ENCODE data around the gene SEMA6A. TPM values are rescaled to one million over a fixed set of nuclear protein-coding genes. Genes with fewer than 3 reads are reported as not detected.

Gene SEMA6A
- total RNA-seq, 2 donors from 2014 or later: 7.4 to 11.4 TPM

DNA sequence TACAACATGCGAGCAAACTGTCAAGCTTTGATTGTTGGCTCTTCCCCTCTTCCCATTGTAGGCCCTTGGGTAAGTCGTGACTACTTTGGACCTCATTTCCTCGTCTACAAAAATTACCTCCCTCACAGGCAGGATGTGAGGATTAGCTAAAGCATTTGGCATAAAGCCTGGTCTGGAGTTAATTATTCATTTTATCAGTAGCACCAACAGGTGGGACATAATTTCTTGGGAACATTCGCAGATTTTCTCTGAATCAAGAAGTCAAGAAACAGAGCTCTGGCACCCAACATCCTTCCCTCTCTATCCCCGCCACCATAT is 39.9 kb upstream of the SEMA6A start:
- H3K4me3 ChIP-seq: no peak overlapping the region
- H3K9me3 ChIP-seq: no peaks in the 10 kb centered on the region
- no peak for ATAC-seq (ENCODE audit: insufficient number of reproducible peaks, low FRiP score, low read depth)

DNA sequence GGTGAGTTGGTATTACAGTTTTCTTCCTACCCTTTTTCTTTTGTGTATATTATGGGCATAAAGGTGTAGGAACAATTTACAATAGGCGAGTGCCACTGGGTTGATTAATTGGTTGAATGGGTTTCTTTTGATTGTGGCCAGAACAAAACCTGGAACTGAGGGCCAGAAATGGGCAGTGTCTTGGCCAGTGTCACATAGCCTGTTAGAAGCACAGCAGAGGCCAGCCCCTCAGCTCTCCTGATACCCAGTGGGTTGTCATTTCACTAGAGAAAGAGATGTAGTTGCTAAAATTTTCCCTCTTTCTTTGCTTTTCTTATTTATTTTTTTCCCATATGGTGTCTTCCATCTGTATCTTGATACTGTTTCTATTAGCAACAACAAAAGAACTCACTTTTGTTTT is 38.8 kb upstream of the SEMA6A start:
- no peaks in the 10 kb centered on the region for H3K27me3 ChIP-seq (replicated peaks; ENCODE audit: insufficient read depth)
- H3K4me3 ChIP-seq: no peak overlapping the region
- no peak for ATAC-seq (ENCODE audit: insufficient number of reproducible peaks, low FRiP score, low read depth)
- DNase-seq (ENCODE audit: low spot score): no peak
- TF ChIP-seq, protein P1, sequence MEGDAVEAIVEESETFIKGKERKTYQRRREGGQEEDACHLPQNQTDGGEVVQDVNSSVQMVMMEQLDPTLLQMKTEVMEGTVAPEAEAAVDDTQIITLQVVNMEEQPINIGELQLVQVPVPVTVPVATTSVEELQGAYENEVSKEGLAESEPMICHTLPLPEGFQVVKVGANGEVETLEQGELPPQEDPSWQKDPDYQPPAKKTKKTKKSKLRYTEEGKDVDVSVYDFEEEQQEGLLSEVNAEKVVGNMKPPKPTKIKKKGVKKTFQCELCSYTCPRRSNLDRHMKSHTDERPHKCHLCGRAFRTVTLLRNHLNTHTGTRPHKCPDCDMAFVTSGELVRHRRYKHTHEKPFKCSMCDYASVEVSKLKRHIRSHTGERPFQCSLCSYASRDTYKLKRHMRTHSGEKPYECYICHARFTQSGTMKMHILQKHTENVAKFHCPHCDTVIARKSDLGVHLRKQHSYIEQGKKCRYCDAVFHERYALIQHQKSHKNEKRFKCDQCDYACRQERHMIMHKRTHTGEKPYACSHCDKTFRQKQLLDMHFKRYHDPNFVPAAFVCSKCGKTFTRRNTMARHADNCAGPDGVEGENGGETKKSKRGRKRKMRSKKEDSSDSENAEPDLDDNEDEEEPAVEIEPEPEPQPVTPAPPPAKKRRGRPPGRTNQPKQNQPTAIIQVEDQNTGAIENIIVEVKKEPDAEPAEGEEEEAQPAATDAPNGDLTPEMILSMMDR (IDR thresholded peaks at IDR 0.05): no peak
- H3K27ac ChIP-seq: no peak overlapping the region
- no peaks in the 10 kb centered on the region for H3K9me3 ChIP-seq
- no peaks in the 10 kb centered on the region for H3K4me1 ChIP-seq (ENCODE audit: control insufficient read depth in 1 of 2, low read depth in 2 of 2)
- H3K36me3 ChIP-seq: no peaks in the 10 kb centered on the region

More for the DNA sequence above, 39.9 kb upstream of the SEMA6A start:
- DNase-seq (ENCODE audit: low spot score): no peak
- TF ChIP-seq, protein P1 (IDR thresholded peaks at IDR 0.05): no peak
- no peaks in the 10 kb centered on the region for H3K4me1 ChIP-seq (ENCODE audit: control insufficient read depth in 1 of 2, low read depth in 2 of 2)
- H3K27ac ChIP-seq: no peak overlapping the region
- no peaks in the 10 kb centered on the region for H3K27me3 ChIP-seq (replicated peaks; ENCODE audit: insufficient read depth)
- H3K36me3 ChIP-seq: no peaks in the 10 kb centered on the region

DNA sequence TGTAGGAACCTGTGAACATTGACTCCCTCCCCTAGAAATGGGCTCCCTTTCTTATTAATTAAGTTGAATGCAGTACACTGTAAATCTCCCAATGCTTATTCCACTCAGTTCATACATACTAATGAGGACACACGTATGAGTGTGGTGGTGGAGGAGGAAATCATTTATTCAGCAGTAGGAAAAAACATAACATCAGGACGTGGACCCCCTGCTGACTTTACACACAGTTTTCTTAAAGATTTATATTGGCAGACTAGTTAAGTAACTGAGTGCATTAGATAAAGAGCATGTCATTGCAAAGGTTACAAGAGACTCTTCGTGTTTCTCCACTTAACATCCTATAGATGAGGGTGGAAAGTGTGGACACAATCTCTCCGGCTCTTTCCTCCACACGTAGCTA is 37.8 kb upstream of the SEMA6A start:
- Histone ChIP-seq H3K4me1 (ENCODE audit: control insufficient read depth in 1 of 2, low read depth in 2 of 2) (no peaks in the 10 kb centered on the region), H3K27ac (no peak overlapping the region), H3K27me3 (replicated peaks; ENCODE audit: insufficient read depth) (no peaks in the 10 kb centered on the region), H3K9me3 (no peaks in the 10 kb centered on the region), H3K36me3 (no peaks in the 10 kb centered on the region), H3K4me3 (no peak overlapping the region)
- TF ChIP-seq, protein P1 (IDR thresholded peaks at IDR 0.05): no peak
- DNase-seq (ENCODE audit: low spot score): no peak
- ATAC-seq (ENCODE audit: insufficient number of reproducible peaks, low FRiP score, low read depth): no peak

DNA sequence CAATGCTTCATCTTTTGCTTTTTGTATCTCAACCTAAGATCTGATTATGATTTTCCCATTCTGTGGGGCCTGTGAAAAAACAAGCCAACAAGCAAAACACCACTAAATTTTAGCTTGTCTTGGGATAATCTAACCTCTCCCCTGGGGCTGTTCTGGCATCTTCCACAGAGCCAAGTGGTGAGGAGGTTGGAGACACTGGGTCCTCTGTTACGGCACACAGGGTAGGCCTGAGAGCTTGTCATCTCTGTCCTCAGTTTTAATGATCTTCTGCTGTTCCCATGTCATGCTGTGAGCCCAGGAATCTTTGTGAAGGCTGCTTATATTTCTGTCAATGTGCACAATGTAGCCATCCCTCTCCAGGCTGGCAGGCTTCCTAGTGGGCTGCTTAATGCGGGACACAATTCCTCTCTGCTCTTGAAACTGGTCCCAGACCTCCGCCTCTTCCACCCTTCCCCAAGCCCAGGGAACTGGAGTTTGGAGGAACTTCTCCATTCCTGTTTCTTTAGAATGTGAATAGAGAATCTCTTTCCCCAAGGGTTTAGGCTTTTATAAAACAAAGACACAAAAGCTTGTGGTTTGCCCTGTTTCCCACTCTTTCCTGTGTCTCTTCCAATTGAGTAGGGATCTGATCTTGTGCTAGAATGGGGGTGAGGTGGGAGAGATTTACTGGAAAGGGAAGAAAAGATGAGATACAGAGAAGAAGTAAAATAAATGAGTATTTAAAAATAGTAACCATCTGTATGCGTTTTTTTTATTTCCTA is 30.9 kb upstream of the SEMA6A start:
- H3K4me1 ChIP-seq (ENCODE audit: control insufficient read depth in 1 of 2, low read depth in 2 of 2): peaks cover 3 to 33% of the 10 kb centered on the region in 2 donors
- H3K27me3 ChIP-seq (replicated peaks; ENCODE audit: insufficient read depth): no peaks in the 10 kb centered on the region
- H3K36me3 ChIP-seq: no peaks in the 10 kb centered on the region
- ATAC-seq (ENCODE audit: insufficient number of reproducible peaks, low FRiP score, low read depth) (no peak), DNase-seq (ENCODE audit: low spot score) (no peak)
- no peak overlapping the region for H3K4me3 ChIP-seq
- H3K9me3 ChIP-seq: no peaks in the 10 kb centered on the region
- TF ChIP-seq, protein P1 (IDR thresholded peaks at IDR 0.05): no peak
- no peak overlapping the region for H3K27ac ChIP-seq

DNA sequence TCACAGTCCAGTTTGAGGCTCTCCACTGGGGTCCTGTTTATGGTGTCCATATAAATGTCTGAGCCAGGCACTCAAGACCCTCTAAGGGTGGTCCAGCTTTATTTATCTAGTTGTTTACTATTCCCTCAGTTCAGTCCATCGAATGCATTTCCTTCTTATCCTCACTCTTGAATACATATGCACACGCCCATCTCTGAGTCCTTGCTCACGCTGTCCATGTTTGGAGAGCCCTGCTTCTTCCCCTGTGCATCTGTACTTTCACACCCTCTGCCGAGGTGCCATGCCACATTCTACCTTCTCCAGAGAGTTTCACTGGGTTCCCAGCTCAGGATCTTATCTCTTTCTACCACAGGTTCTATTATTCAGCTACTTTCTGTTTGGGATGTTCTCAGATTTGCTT is 30.2 kb upstream of the SEMA6A start:
- TF ChIP-seq, protein P1 (IDR thresholded peaks at IDR 0.05): no peak
- H3K4me1 ChIP-seq (ENCODE audit: control insufficient read depth in 1 of 2, low read depth in 2 of 2): peaks cover 5 to 38% of the 10 kb centered on the region in 2 donors
- H3K9me3 ChIP-seq: no peaks in the 10 kb centered on the region
- no peak for DNase-seq (ENCODE audit: low spot score)
- no peak overlapping the region for H3K27ac ChIP-seq
- no peaks in the 10 kb centered on the region for H3K27me3 ChIP-seq (replicated peaks; ENCODE audit: insufficient read depth)
- H3K36me3 ChIP-seq: no peaks in the 10 kb centered on the region
- no peak overlapping the region for H3K4me3 ChIP-seq
- ATAC-seq (ENCODE audit: insufficient number of reproducible peaks, low FRiP score, low read depth): no peak
